GM23338 (cell line): ENCODE results near the gene LRRC47. TPM values are rescaled to one million over a fixed set of nuclear protein-coding genes. Genes with fewer than 3 reads are reported as not detected.

ENCODE experiments used
- ATAC-seq: fragments of 200-7000 bp; cut with Tn5 transposase; 3 replicates; pipeline ENCODE4 v1.9.1; 2020
- DNase-seq: peaks from one replicate; pipeline ENCODE4 v3.0.0-alpha.2; 2015; ENCODE audit warnings: low spot score
- H2AFZ ChIP-seq: fragments of 200-600 bp; sonication (generic); 2 replicates; pipeline ENCODE4 v1.8.0; 2016; ENCODE audit warnings: antibody characterized with exemption, mild to moderate bottlenecking, moderate library complexity
- H3F3A ChIP-seq: fragments of 200-600 bp; sonication (generic); replicated peaks from 2 replicates; pipeline ENCODE4 v1.8.0; 2017; ENCODE audit warnings: antibody characterized with exemption, mixed run types, low read depth
- H3K27ac ChIP-seq: fragments of 200-600 bp; sonication (generic); 2 replicates; pipeline ENCODE4 v1.6.1; 2016; ENCODE audit warnings: low read depth
- H3K27me3 ChIP-seq: fragments of 200-600 bp; sonication (generic); 2 replicates; pipeline ENCODE4 v1.8.0; 2016; ENCODE audit warnings: mild to moderate bottlenecking, mixed run types, moderate library complexity; ENCODE audit not compliant: insufficient read depth
- H3K36me3 ChIP-seq: fragments of 200-600 bp; sonication (generic); 2 replicates; pipeline ENCODE4 v1.8.0; 2016; ENCODE audit warnings: mild to moderate bottlenecking; ENCODE audit not compliant: insufficient read depth
- H3K4me1 ChIP-seq: fragments of 200-600 bp; sonication (generic); 2 replicates; pipeline ENCODE4 v1.8.0; 2016; ENCODE audit warnings: mild to moderate bottlenecking, moderate library complexity; ENCODE audit not compliant: insufficient read depth
- H3K4me2 ChIP-seq: fragments of 200-600 bp; sonication (generic); 2 replicates; pipeline ENCODE4 v1.7.1; 2017; ENCODE audit warnings: mixed run types
- H3K4me3 ChIP-seq: fragments of 200-600 bp; sonication (generic); 2 replicates; pipeline ENCODE4 v1.6.1; 2016; ENCODE audit warnings: mixed run types
- H3K79me2 ChIP-seq: fragments of 200-600 bp; sonication (generic); replicated peaks from 2 replicates; pipeline ENCODE4 v1.8.0; 2017; ENCODE audit warnings: mild to moderate bottlenecking; ENCODE audit not compliant: insufficient read depth
- H3K9me2 ChIP-seq: fragments of 200-600 bp; sonication (generic); 2 replicates; pipeline ENCODE4 v1.8.0; 2017; ENCODE audit not compliant: insufficient read depth
- H4K20me1 ChIP-seq: fragments of 200-600 bp; sonication (generic); replicated peaks from 2 replicates; pipeline ENCODE4 v1.8.0; 2017; ENCODE audit warnings: mild to moderate bottlenecking; ENCODE audit not compliant: insufficient read depth
- H3K27ac Mint-ChIP-seq: 2 replicates; pipeline ENCODE4 v1.8.0; 2020; ENCODE audit warnings: inconsistent platforms, mild to moderate bottlenecking, moderate library complexity, mixed read lengths
- H3K27me3 Mint-ChIP-seq: 3 replicates; pipeline ENCODE4 v1.8.0; 2022; ENCODE audit warnings: low read depth, mild to moderate bottlenecking, moderate library complexity, mixed read lengths, inconsistent platforms; ENCODE audit not compliant: insufficient read depth, poor library complexity
- H3K36me3 Mint-ChIP-seq: 3 replicates; pipeline ENCODE4 v1.8.0; 2021; ENCODE audit warnings: low read depth, mild to moderate bottlenecking, inconsistent platforms, moderate library complexity, mixed read lengths
- H3K4me1 Mint-ChIP-seq: 3 replicates; pipeline ENCODE4 v1.8.0; 2020; ENCODE audit warnings: mild to moderate bottlenecking, inconsistent platforms, mixed read lengths
- H3K4me3 Mint-ChIP-seq: 3 replicates; pipeline ENCODE4 v1.8.0; 2021; ENCODE audit warnings: moderate library complexity, mild to moderate bottlenecking, inconsistent platforms, mixed read lengths
- H3K9me3 Mint-ChIP-seq: 3 replicates; pipeline ENCODE4 v1.8.0; 2020; ENCODE audit warnings: moderate library complexity, mild to moderate bottlenecking, inconsistent platforms, mixed read lengths
- CREB1 ChIP-seq: fragments of 250-450 bp; sonication (Bioruptor Pico); IDR thresholded peaks from 2 replicates; pipeline ENCODE4 v1.5.0; 2020; ENCODE audit warnings: low read depth, mild to moderate bottlenecking, moderate library complexity
- EZH2 ChIP-seq: fragments of 200-600 bp; sonication (generic); IDR thresholded peaks from one replicate; pipeline ENCODE4 v1.8.0; 2017; ENCODE audit warnings: antibody characterized with exemption, mild to moderate bottlenecking, low read depth; ENCODE audit not compliant: unreplicated experiment
- EZH2phosphoT487 ChIP-seq: fragments of 200-600 bp; sonication (generic); IDR thresholded peaks from one replicate; pipeline ENCODE4 v1.8.1; 2018; ENCODE audit warnings: antibody characterized with exemption; ENCODE audit not compliant: unreplicated experiment
- JUNB ChIP-seq: IDR thresholded peaks from one replicate; pipeline ENCODE4 v1.6.1; 2016; ENCODE audit warnings: antibody characterized with exemption; ENCODE audit not compliant: unreplicated experiment
- NANOG ChIP-seq: IDR thresholded peaks from 2 replicates; pipeline ENCODE4 v1.6.1; 2016; ENCODE audit warnings: antibody characterized with exemption, borderline replicate concordance
- POLR2AphosphoS5 ChIP-seq: IDR thresholded peaks from 2 replicates; pipeline ENCODE4 v1.6.1; 2016; ENCODE audit warnings: antibody characterized with exemption, low read depth
- REST ChIP-seq: IDR thresholded peaks from one replicate; pipeline ENCODE4 v1.6.1; 2018; ENCODE audit warnings: antibody characterized with exemption; ENCODE audit not compliant: unreplicated experiment
- STAT1 ChIP-seq: IDR thresholded peaks from one replicate; pipeline ENCODE4 v1.6.1; 2016; ENCODE audit warnings: antibody characterized with exemption; ENCODE audit not compliant: unreplicated experiment
- ZNF114 ChIP-seq: fragments of 250-450 bp; sonication (Bioruptor Pico); IDR thresholded peaks from 2 replicates; pipeline ENCODE4 v1.5.0; 2020; ENCODE audit warnings: mild to moderate bottlenecking, moderate library complexity
- ZNF331 ChIP-seq: fragments of 250-450 bp; sonication (Bioruptor Pico); IDR thresholded peaks from 2 replicates; pipeline ENCODE4 v1.5.0; 2020; ENCODE audit warnings: low read depth, mild to moderate bottlenecking, moderate library complexity
- polyA plus RNA-seq: library from polyadenylated mRNA; unstranded; fragments of >200 nt; fragmentation: Nextera tagmentation; extraction: Ambion mirVana; gene quantifications from 2 replicates; pipeline ENCODE4 v1.2.1, GENCODE V29; 2016
- total RNA-seq: library from RNA; depleted of rRNA; stranded (reverse); fragments of >200 nt; shearing (Covaris generic); gene quantifications from 2 replicates; pipeline ENCODE4 v1.2.3, GENCODE V29; 2014
- TF ChIP-seq, protein P1 (sequence below), 2 experiments: fragments of 200-600 bp in 1 of 2; sonication (generic) in 1 of 2; conservative IDR thresholded peaks; 2 replicates each; pipeline versions ENCODE4 v1.5.1 to v1.6.1; 2016 to 2017; ENCODE audit warnings: antibody characterized with exemption in 2 of 2, low read depth in 2 of 2, mild to moderate bottlenecking in 2 of 2, moderate library complexity in 1 of 2
- TF ChIP-seq, protein P2 (sequence below): IDR thresholded peaks from 2 replicates; pipeline ENCODE4 v1.6.1; 2016; ENCODE audit warnings: antibody characterized with exemption

LRRC47 gene
- total and polyA plus RNA-seq, 2 experiments from 2014 or later: 15.8 to 76.8 TPM

DNA sequence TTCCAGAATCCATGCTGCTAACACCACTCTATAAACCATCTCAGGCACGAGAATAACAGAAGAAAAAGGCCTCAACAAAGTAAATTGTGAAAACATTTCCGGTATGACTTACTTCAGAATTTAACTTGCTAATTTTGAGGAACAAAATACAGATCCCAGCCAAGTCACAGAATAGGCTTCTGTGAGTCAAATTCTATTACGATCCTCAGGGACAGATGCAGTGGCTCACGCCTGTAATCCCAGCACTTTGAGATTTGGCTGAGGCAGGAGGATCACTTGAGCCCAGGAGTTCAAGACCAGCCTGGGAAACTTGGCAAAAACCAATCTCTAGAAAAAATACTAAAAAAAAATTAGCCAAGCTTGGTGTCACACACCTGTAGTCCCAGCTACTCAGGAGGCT, 52.9 kb downstream of the LRRC47 start:
- no peak overlapping the region for H3K27ac ChIP-seq
- H3K4me3 ChIP-seq: no peak overlapping the region
- no peak overlapping the region for H2AFZ ChIP-seq
- TF ChIP-seq EZH2: no peak
- TF ChIP-seq, protein P1, sequence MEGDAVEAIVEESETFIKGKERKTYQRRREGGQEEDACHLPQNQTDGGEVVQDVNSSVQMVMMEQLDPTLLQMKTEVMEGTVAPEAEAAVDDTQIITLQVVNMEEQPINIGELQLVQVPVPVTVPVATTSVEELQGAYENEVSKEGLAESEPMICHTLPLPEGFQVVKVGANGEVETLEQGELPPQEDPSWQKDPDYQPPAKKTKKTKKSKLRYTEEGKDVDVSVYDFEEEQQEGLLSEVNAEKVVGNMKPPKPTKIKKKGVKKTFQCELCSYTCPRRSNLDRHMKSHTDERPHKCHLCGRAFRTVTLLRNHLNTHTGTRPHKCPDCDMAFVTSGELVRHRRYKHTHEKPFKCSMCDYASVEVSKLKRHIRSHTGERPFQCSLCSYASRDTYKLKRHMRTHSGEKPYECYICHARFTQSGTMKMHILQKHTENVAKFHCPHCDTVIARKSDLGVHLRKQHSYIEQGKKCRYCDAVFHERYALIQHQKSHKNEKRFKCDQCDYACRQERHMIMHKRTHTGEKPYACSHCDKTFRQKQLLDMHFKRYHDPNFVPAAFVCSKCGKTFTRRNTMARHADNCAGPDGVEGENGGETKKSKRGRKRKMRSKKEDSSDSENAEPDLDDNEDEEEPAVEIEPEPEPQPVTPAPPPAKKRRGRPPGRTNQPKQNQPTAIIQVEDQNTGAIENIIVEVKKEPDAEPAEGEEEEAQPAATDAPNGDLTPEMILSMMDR (conservative IDR thresholded peaks at IDR 0.05; ENCODE audit: low read depth in 2 of 2): no peak
- no peak for TF ChIP-seq POLR2AphosphoS5
- no peak for TF ChIP-seq STAT1
- no peak for TF ChIP-seq EZH2phosphoT487
- H3K27me3 ChIP-seq: no peaks in the 10 kb centered on the region
- H3K79me2 ChIP-seq: peaks cover 34% of the 10 kb centered on the region
- no peaks in the 10 kb centered on the region for H3K9me3 Mint-ChIP-seq
- H3K27ac Mint-ChIP-seq: peak overlapping the region; percentile 36; the same call in 1 of the 2 replicates
- H3K4me3 Mint-ChIP-seq: no peak overlapping the region
- H3K27me3 Mint-ChIP-seq: peaks cover 15% of the 10 kb centered on the region
- H4K20me1 ChIP-seq: peaks cover 12% of the 10 kb centered on the region
- H3F3A ChIP-seq: 0 out of 2 replicates have a peak, but pooled peaks cover 8% of the 10 kb centered on the region
- ATAC-seq (no peak), DNase-seq (no peak)
- H3K4me1 ChIP-seq: peaks cover 13% of the 10 kb centered on the region; the same call in 1 of the 2 replicates
- peaks cover 40% of the 10 kb centered on the region for H3K36me3 Mint-ChIP-seq
- H3K4me1 Mint-ChIP-seq: peaks cover 28% of the 10 kb centered on the region
- no peaks in the 10 kb centered on the region for H3K36me3 ChIP-seq
- H3K9me2 ChIP-seq: no peaks in the 10 kb centered on the region
- 0 out of 2 replicates have a peak overlapping the region, but pooled peaks have one; percentile 14 for H3K4me2 ChIP-seq

- Histone ChIP-seq H3K4me2 (no peak overlapping the region), H2AFZ (no peak overlapping the region), H4K20me1 (peaks cover 16% of the 10 kb centered on the region), H3K36me3 (peaks cover under 1% of the 10 kb centered on the region; the same call in 1 of the 2 replicates), H3K27ac (no peak overlapping the region), H3F3A (0 out of 2 replicates have a peak, but pooled peaks cover 6% of the 10 kb centered on the region), H3K4me3 (no peak overlapping the region), H3K79me2 (peaks cover 34% of the 10 kb centered on the region), H3K27me3 (no peaks in the 10 kb centered on the region), H3K4me1 (peaks cover 13% of the 10 kb centered on the region; the same call in 1 of the 2 replicates), H3K9me2 (no peaks in the 10 kb centered on the region)
- Mint-ChIP-seq H3K36me3 (peaks cover 40% of the 10 kb centered on the region), H3K9me3 (no peaks in the 10 kb centered on the region), H3K27ac (no peak overlapping the region; the same call in 1 of the 2 replicates), H3K27me3 (peaks cover 15% of the 10 kb centered on the region), H3K4me3 (no peak overlapping the region), H3K4me1 (peaks cover 25% of the 10 kb centered on the region)
- DNase-seq (no peak), ATAC-seq (no peak)
- TF ChIP-seq, protein P2, sequence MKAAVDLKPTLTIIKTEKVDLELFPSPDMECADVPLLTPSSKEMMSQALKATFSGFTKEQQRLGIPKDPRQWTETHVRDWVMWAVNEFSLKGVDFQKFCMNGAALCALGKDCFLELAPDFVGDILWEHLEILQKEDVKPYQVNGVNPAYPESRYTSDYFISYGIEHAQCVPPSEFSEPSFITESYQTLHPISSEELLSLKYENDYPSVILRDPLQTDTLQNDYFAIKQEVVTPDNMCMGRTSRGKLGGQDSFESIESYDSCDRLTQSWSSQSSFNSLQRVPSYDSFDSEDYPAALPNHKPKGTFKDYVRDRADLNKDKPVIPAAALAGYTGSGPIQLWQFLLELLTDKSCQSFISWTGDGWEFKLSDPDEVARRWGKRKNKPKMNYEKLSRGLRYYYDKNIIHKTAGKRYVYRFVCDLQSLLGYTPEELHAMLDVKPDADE: no peak
- TF ChIP-seq ZNF331 (CRISPR knock-in tag) (no peak), POLR2AphosphoS5 (no peak), REST (no peak), ZNF114 (CRISPR knock-in tag) (no peak), JUNB (no peak), EZH2 (no peak), NANOG (no peak), CREB1 (CRISPR knock-in tag) (no peak), EZH2phosphoT487 (no peak), STAT1 (no peak)
- TF ChIP-seq, protein P1 (conservative IDR thresholded peaks at IDR 0.05; ENCODE audit: low read depth in 2 of 2): no peak
These were observed 53.6 kb downstream of the LRRC47 start for GRCh38 chr1:3742439-3743298.
